A673 (cell line): ENCODE measurements around the gene MGLL. TPM values are rescaled to one million over a fixed set of nuclear protein-coding genes. Genes with fewer than 3 reads are reported as not detected.

ENCODE experiments used
- BruUV-seq: library from RNA; stranded (reverse); fragments of 400-500 nt; replicated peaks from 2 replicates; lab custom pipeline; 2021; lab: Mats Ljungman, UMichigan
- CTCF ChIA-PET: fragments of 300-600 bp; sonication (Branson Sonifier 250); formaldehyde crosslinking; loops from one replicate; lab custom pipeline; 2022; ENCODE audit warnings: antibody characterized with exemption; lab: Charles Lee
- POLR2A ChIA-PET: fragments of 300-600 bp; sonication (Branson Sonifier 250); formaldehyde crosslinking; loops from one replicate; lab custom pipeline; 2022; ENCODE audit warnings: antibody characterized with exemption; ENCODE audit not compliant: low non-redundant PET; lab: Charles Lee
- DNase-seq: peaks from one replicate; pipeline ENCODE4 v3.0.0-alpha.2; 2015; ENCODE audit warnings: low spot score
- H3K27ac ChIP-seq: fragments of 200-600 bp; sonication (generic); 2 replicates; pipeline ENCODE4 v1.5.1; 2016; ENCODE audit warnings: mixed run types, low read depth, mild to moderate bottlenecking, mixed read lengths, antibody characterized with exemption, low read length; ENCODE audit not compliant: poor library complexity, severe bottlenecking
- H3K27me3 ChIP-seq: fragments of 200-600 bp; sonication (generic); replicated peaks from 2 replicates; pipeline ENCODE4 v1.6.1; 2017; ENCODE audit warnings: mixed run types, low read depth, mild to moderate bottlenecking, mixed read lengths, antibody characterized with exemption, low read length; ENCODE audit not compliant: insufficient read depth, poor library complexity
- H3K36me3 ChIP-seq: fragments of 200-600 bp; sonication (generic); 2 replicates; pipeline ENCODE4 v1.6.1; 2016; ENCODE audit warnings: mixed run types, mild to moderate bottlenecking, mixed read lengths, antibody characterized with exemption, low read length; ENCODE audit not compliant: insufficient read depth, poor library complexity, severe bottlenecking
- H3K4me1 ChIP-seq: fragments of 200-600 bp; sonication (generic); 2 replicates; pipeline ENCODE4 v1.6.1; 2017; ENCODE audit warnings: mixed run types, mild to moderate bottlenecking, mixed read lengths, antibody characterized with exemption, low read length; ENCODE audit not compliant: insufficient read depth, poor library complexity, severe bottlenecking
- H3K4me3 ChIP-seq: fragments of 200-600 bp; sonication (generic); 2 replicates; pipeline ENCODE4 v1.5.1; 2016; ENCODE audit warnings: low read depth, mixed run types, mild to moderate bottlenecking, mixed read lengths, low read length; ENCODE audit not compliant: poor library complexity, severe bottlenecking
- H3K9me3 ChIP-seq: fragments of 200-600 bp; sonication (generic); 2 replicates; pipeline ENCODE4 v1.6.1; 2016; ENCODE audit warnings: mixed run types, low read depth, mild to moderate bottlenecking, mixed read lengths, antibody characterized with exemption, low read length; ENCODE audit not compliant: poor library complexity, severe bottlenecking
- EZH2 ChIP-seq: fragments of 200-600 bp; sonication (generic); IDR thresholded peaks from 2 replicates; pipeline ENCODE4 v1.6.1; 2017; ENCODE audit warnings: borderline replicate concordance, low read depth, mild to moderate bottlenecking, mixed read lengths, antibody characterized with exemption, low read length; ENCODE audit not compliant: poor library complexity, severe bottlenecking
- intact Hi-C: fragments of 100-400 bp; cut with micrococcal nuclease; formaldehyde crosslinking; loops from one replicate; pipeline ENCODE4 v1.10.0; 2022; ENCODE audit not compliant: unreplicated experiment
- total RNA-seq: library from RNA; stranded (reverse); gene quantifications from 2 replicates; pipeline ENCODE4 v1.2.3, GENCODE V29; 2021
- TF ChIP-seq, protein P1 (sequence below): fragments of 300-800, 200-600 bp; sonication (generic); conservative IDR thresholded peaks from 2 replicates; pipeline ENCODE4 v1.5.1; 2017; ENCODE audit warnings: low read depth, mild to moderate bottlenecking, antibody characterized with exemption, low read length, moderate library complexity, mixed read lengths

MGLL gene
- total RNA-seq, 1 experiment from 2014 or later: 0.39 TPM

DNA sequence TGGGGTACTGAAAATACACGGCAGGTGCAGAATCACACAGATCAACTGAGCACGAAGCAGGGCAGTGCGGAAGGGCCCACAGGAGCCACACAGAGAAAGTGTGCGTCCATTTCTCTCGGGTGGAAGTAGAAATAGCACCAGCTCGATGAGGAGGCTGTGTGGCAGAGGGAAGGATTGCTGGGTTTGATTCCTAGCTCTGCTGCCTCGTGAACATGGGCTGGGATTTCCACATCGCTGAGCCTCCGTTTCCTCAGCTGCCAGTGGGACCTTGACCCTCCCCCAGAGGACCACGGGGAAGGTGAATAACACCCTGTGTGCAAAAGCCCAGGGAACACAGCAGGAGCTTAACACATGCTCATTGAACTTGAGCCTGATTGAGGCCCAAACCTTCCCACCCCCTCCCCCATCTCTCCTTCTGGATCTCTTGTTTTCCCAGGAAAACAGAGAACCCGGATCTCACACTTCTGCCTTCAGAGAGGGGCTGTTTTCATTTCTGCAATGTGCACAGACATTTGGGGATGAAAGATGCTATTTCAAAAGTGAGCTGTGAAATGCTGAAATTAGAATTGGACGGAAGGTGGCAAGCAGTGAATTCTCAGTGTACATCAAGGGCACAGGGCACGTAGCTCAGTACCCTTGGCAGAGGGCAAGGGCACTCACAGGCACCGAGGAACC is 111.2 kb downstream of the MGLL start:
- TF ChIP-seq EZH2: no peak
- TF ChIP-seq, protein P1, sequence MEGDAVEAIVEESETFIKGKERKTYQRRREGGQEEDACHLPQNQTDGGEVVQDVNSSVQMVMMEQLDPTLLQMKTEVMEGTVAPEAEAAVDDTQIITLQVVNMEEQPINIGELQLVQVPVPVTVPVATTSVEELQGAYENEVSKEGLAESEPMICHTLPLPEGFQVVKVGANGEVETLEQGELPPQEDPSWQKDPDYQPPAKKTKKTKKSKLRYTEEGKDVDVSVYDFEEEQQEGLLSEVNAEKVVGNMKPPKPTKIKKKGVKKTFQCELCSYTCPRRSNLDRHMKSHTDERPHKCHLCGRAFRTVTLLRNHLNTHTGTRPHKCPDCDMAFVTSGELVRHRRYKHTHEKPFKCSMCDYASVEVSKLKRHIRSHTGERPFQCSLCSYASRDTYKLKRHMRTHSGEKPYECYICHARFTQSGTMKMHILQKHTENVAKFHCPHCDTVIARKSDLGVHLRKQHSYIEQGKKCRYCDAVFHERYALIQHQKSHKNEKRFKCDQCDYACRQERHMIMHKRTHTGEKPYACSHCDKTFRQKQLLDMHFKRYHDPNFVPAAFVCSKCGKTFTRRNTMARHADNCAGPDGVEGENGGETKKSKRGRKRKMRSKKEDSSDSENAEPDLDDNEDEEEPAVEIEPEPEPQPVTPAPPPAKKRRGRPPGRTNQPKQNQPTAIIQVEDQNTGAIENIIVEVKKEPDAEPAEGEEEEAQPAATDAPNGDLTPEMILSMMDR: no peak
- no TSS peak for BruUV-seq
- Histone ChIP-seq H3K4me3 (no peak overlapping the region), H3K27me3 (no peaks in the 10 kb centered on the region), H3K9me3 (no peaks in the 10 kb centered on the region), H3K36me3 (no peaks in the 10 kb centered on the region), H3K27ac (no peak overlapping the region), H3K4me1 (no peaks in the 10 kb centered on the region)
- POLR2A ChIA-PET: no interaction called here
- CTCF ChIA-PET: no interaction called here
- intact Hi-C loops: no loop called here
- DNase-seq: no peak

DNA sequence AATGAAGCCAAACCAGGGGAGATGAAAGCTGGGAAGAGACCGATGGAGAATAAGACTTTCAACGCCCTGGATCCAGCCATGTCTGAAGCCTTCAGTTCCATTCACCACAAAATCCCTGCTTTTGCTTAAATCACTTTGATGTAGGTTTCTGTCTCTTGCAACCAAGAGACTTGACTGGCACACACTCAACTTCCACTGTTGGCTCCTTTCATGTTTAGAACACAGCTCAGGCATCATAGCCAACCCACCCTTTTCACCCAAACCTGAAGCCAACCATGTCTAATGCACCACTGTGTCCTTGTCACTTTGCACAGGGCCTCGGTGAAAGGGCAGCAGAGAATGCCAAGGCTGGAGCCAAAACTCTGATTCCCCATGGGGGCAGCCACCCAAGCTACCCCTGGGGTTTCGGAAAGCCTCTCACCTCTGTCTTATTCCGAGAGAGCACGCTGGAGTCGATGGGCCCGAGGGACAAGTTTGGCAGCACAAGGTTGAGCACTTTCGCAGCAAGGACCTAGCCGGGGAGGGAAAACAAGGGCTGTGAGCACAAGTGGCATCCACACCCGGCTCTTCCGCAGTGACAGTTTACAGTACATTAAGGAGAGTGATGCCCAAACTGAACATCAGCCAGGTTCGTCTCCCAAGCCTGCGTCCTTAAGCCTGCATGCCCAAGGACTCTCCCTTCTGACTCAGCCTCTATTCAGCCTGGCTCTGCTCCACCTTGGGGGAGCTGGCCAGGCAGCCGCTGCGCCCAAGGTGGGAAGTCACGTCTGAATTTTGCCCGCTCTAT is 112.0 kb downstream of the MGLL start:
- intact Hi-C loops: no loop called here
- H3K27me3 ChIP-seq: no peaks in the 10 kb centered on the region
- H3K9me3 ChIP-seq: no peaks in the 10 kb centered on the region
- H3K4me3 ChIP-seq: no peak overlapping the region
- no peaks in the 10 kb centered on the region for H3K4me1 ChIP-seq
- ChIA-PET POLR2A (no interaction called here), CTCF (no interaction called here)
- no peak overlapping the region for H3K27ac ChIP-seq
- TF ChIP-seq EZH2: no peak
- TF ChIP-seq, protein P1: no peak
- BruUV-seq: no TSS peak
- no peak for DNase-seq
- no peaks in the 10 kb centered on the region for H3K36me3 ChIP-seq

DNA sequence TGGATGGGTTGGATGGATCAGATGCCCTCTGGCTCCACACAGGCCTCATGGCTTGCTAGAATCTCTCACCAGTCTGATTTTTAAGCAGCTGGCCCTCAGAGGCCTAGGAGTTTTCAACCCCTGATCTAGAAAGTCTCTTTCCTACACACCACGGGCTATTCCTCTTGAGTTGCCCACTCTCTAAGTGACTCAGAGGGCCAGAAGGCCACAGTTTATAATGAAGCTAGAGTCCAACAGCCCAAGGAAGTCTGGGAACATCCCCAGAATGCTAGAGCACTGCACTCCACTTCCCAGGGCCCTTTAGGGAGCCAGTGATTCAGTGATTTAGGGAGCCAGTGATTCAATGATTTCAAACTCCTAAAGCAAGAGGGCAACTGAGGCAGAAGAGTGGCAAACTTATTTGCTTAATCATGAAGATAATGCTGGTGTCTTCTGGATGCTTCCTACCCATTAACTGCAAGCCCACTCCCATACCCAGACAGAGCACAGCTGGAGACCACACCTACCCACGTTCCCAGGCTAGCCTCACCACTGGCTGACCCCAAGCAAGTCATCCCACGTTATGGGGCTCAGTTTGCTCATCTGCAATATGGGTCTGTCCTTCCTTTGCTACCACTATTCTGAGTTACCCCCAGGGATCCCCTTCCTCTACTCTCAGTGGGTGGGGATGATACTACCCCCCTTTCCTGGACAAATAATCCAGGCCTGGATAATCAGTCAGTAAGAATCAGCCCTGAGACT is 112.8 kb downstream of the MGLL start:
- H3K36me3 ChIP-seq: no peaks in the 10 kb centered on the region
- no peak for DNase-seq
- intact Hi-C loops: no loop called here
- H3K27ac ChIP-seq: no peak overlapping the region
- no peak overlapping the region for H3K4me3 ChIP-seq
- POLR2A ChIA-PET: no interaction called here
- no TSS peak for BruUV-seq
- no peaks in the 10 kb centered on the region for H3K27me3 ChIP-seq
- no peaks in the 10 kb centered on the region for H3K9me3 ChIP-seq
- H3K4me1 ChIP-seq: no peaks in the 10 kb centered on the region
- TF ChIP-seq, protein P1: no peak
- no peak for TF ChIP-seq EZH2
- CTCF ChIA-PET: no interaction called here
